ENCODE results near the gene KISS1R.

KISS1R gene

DNA sequence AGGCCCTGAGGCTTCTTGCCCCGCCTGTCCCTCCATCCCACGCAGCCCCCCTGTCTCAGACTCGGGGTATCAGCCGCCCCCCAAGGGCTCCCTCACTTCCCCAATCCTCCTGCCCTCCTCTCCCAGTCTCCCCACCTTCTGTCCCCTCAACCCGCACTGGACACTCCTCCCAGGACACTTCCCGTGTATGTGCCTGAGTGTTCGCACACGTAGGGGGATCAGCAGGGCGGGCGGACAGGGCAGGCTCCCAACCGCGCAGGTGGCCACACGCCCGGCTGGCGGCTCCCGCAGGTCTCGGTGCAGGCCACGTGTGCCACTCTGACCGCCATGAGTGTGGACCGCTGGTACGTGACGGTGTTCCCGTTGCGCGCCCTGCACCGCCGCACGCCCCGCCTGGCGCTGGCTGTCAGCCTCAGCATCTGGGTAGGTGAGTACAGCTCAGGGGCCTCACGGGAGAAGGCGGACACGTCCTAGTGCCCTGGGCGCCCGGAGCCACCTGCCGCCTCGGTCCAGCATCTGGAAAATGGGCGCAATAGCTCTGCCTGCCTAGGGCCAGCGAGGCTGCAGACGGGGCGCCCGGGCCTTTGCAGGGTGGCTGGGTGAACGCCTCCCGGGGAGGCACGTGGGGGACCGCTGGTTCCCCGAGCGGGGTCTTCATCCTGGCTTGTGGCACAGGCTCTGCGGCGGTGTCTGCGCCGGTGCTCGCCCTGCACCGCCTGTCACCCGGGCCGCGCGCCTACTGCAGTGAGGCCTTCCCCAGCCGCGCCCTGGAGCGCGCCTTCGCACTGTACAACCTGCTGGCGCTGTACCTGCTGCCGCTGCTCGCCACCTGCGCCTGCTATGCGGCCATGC, 2.3 kb downstream of the KISS1R start:
- in situ Hi-C loops (cut with MboI; ENCODE audit: low sequenced_read_pairs), result no loop called here

DNA sequence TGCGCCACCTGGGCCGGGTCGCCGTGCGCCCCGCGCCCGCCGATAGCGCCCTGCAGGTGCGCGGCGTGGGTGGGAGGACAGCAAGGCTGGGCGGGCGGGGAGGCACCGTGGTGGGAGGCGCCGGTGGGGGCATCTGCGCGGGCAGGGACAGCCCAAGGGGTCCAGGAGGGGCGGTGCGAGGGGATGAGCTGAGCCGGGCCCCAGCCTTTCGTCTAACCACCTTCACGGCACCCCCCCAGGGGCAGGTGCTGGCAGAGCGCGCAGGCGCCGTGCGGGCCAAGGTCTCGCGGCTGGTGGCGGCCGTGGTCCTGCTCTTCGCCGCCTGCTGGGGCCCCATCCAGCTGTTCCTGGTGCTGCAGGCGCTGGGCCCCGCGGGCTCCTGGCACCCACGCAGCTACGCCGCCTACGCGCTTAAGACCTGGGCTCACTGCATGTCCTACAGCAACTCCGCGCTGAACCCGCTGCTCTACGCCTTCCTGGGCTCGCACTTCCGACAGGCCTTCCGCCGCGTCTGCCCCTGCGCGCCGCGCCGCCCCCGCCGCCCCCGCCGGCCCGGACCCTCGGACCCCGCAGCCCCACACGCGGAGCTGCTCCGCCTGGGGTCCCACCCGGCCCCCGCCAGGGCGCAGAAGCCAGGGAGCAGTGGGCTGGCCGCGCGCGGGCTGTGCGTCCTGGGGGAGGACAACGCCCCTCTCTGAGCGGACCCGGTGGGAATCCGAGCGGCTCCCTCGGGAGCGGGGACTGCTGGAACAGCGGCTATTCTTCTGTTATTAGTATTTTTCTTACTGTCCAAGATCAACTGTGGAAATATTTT, 3.1 kb downstream of the KISS1R start:
- in situ Hi-C loops (cut with MboI; ENCODE audit: low sequenced_read_pairs), result no loop called here

DNA sequence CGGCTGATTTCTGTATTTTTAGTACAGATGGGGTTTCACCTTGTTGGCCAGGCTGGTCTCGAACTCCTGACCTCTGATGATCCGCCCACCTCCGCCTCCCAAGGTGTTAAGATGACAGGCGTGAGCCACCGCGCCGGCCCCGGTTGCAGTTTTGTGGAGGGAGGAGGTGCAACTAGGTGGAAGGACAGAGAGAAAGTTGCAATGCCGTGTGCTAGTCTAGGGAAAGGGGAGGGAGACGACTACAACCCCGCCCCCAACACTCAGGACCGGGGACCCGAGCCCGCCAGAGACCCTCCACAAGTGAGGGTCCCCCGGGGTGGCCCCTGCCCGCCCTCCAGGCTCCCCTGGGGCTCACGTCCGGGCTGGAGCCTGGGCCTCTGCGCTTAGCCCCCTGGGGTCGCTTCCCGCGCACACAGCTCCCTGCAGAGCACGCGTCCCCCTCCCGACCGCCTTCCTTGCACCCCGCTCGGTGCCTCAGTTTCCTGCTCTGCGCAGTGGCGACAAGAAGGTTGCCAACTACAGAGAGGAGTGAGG, 7.5 kb downstream of the KISS1R start:
- in situ Hi-C loops (cut with MboI; ENCODE audit: low sequenced_read_pairs), result no loop called here

DNA sequence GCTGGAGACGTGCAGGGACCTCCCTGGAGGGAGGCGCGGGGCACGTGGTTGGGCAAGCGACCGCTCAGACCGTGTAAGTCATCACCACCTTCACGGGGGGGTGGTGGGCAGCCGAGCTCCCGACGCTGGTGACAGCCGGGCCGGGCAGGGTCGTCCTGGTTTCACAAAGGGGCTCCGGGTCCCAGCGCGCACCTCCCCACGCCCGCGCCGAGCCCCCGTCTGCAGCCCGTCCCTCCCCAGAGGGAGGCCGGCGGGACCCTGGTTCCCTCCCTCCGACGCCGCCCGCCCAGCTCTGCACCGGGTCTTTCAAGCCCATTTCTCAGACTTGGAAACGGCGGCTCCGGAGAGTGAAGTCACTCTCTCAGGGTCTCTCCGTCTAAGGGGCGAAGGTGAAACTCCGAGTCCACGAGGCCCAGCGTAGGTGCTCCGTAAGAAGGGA, 8.0 kb downstream of the KISS1R start:
- in situ Hi-C loops (cut with MboI; ENCODE audit: low sequenced_read_pairs), result no loop called here

DNA sequence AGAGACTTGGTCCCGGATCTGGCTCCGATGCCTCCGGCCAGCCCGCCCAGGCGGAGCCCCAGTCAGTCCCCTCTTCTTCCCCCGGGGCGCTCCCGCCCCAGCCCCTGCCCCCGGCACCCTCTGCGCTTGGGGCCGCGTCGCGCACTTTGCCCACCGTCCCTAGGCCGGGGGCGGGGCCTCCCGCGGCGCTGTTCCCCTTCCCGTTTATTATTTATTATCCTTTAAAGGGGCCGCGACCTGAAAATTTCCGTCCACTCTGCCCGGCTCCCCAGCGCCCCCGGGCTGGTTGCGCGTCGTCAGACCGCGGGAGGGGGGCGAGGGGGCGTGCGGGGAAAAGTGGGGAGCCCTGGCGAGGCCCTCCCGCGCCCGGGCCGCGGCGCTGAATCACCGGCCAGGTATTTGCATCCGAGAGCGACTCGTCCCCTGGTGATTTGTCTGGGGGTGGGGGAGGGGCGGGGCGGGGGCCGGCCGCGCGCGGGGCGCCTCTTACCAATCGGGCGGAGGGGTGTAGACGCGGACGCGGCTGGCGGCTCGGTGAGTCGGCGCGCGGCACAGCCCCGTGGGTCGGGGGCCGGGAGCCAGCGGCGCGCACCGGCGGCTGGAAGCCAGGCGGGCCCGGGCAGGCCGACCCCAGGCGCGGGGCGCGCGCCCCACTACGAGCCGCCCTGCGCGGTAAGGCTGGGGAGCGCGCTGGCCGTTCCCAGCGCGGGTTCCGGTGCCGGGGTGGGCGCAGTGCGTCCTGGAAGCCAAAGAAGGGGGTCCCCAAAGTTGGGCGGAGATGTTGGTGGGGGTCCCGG, 8.6 kb downstream of the KISS1R start, which contains the start of gene ARID3A:
Gene ARID3A (plus strand): TSS at position 510 of the 797 bp plus-strand sequence. CDS start 3,494 bp downstream, outside the sequence.
- in situ Hi-C loops (cut with MboI; ENCODE audit: low sequenced_read_pairs), result no loop called here

DNA sequence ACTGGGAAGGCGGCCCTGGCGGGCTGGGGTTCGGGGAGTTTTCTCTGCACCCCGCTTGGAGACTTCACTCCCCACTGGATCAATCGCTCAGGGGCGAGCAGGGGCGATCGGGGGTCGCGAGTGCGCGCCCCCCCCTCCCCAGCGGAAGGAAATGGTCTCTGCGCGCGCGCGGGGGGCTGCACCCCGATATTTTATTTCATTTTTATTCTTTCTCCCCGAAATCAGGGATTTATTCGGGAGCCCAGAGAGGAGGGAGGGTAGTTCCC, 9.1 kb downstream of the KISS1R start:
- in situ Hi-C loops (cut with MboI; ENCODE audit: low sequenced_read_pairs), result no loop called here

DNA sequence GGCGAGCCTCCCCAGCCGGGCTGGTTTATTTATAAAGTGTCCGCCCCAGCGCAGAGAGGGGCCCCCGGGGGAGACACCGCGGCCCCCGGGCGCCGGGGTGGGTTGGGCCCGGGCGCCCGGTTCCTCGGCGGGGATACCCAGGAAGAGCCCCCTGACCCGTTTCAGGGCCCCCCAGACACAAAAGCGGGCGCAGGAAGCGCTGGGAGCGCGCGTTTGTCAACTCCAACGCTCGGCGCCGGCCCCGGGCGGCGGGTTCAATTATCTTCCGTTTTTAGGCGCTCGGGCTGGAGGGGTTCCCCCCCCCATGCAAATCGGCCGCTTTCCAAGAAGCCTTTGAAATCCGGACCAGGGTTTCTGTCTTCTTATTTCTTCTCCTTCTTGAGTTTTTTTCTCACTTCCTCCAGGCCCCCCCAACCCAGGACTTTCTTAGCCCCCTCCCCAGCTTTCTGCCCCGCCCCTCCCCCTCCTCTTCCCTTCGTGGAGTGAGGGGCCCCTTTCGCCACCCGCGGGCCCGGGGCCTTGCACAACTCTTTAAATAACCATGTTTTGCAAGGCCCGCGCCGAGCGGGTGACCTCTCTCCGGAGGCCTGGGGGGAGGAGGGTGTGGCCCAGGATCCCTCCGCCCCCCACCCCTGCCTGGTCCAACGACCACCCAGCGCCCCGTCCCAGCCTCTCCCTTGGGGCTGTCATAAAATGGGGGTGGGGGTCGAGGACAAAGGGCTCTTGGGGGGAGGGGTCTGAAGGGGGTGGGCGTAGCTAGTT, 9.6 kb downstream of the KISS1R start:
- in situ Hi-C loops (cut with MboI; ENCODE audit: low sequenced_read_pairs), result no loop called here

DNA sequence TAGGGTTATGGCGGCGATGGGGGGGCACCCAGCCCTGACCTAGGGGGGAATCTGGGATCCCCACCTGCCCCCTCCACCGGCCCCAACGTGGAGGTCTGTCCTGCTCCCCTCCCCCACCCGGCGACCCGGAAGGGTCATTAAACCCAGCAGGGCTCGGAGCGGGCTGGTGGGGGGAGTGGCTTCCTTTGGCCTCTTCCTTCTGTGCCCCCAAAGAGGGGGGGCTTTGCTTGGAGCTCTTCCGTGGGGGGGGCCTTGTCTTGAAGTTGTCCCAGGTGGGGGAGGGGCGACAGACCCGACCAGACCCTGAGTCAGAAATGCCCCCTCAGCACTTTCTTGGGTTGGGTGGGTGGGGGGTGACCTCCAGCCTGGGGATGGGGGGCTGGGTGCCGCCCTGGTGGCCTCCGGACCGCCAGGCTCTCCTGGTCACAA, 10.2 kb downstream of the KISS1R start:
- in situ Hi-C loops (cut with MboI; ENCODE audit: low sequenced_read_pairs), result no loop called here

DNA sequence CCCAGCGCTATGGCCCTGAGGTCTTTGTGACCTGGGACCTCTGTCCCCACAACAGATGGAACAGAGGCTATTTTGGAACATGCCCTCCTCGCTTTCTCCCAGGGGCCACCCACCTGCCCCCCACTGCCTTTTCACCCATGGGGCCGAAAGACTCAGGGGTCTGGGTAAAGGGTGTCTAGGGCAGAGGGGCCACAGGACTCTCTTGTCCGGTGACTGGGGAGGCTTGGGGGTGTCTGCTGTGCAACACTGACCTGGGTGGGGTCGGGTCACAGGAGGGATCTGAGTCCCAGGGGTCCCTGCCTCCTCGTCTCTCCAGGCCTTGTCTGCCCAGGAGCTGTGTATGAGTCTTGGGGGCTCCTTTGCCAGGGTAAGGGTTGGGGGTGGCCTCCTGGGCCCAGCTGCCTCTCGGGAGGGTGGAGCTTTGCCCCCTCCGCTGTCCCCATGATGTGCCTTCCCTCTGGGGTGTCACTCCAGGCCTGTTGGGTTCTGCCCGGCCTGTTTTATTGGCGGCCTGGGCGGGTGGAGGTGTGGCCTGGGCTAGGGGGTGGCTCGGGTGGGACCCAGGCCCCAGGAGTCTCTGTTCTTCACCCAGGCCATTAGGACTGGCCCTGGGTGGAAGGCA, 10.8 kb downstream of the KISS1R start:
- in situ Hi-C loops (cut with MboI; ENCODE audit: low sequenced_read_pairs), result no loop called here

DNA sequence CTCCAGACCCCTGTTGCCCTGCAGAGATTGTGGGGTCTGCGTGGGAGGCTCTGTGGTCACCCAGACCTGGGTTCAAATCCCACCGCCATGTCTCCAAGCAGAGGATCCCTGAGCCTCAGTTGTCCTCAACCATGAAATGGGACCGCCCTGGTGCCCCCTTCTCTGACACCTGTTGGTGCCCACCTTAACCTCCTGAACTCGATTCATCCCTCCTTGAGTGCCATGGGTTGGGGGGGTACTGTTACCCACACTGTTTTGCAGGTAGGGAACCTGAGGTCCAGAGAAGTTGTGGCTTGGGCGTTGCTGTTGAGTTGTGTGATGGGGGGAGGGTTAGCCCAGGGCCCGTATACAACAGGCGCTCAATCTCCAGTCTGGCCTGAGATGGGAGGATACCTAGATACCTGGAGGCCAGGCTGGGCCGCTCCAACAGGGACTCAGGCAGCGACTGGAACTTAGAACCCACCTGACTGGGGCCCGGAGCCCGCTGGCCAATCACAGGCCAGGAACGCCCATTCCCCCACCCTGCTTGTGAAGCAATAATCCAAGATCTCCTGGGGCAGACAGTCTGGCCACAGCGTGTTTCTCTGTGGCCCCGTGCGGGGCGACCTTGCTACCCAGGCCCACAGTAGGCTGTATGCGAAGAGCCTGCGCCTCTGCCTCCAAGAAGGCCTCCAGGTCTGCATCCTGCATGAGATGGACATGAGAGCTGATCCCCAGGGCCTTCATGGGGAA, 11.5 kb downstream of the KISS1R start:
- in situ Hi-C loops (cut with MboI; ENCODE audit: low sequenced_read_pairs), result no loop called here

DNA sequence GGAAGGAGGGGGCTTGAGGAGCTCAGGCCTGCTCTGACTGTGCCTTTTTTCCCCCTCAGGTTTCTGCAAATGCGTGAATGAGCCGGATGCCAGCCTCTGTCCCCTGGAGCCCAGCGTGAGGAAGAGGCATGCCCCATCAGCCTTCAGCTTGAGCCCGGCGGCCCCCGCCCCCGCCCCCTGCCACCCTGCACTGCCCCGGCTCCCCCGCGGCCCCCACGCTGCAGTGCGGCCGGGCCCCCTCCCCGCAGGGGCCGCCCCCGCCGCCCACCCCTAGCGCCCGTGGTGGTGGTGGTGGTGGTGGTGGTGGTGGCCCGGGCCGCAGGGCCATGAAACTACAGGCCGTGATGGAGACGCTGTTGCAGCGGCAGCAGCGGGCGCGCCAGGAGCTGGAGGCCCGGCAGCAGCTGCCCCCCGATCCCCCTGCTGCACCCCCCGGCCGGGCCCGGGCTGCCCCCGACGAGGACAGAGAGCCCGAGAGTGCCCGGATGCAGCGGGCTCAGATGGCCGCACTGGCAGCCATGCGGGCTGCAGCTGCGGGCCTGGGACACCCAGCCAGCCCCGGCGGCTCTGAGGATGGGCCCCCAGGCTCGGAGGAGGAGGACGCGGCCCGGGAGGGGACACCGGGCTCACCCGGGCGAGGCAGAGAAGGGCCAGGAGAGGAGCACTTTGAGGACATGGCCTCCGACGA, 12.2 kb downstream of the KISS1R start:
- in situ Hi-C loops (cut with MboI; ENCODE audit: low sequenced_read_pairs), result no loop called here

DNA sequence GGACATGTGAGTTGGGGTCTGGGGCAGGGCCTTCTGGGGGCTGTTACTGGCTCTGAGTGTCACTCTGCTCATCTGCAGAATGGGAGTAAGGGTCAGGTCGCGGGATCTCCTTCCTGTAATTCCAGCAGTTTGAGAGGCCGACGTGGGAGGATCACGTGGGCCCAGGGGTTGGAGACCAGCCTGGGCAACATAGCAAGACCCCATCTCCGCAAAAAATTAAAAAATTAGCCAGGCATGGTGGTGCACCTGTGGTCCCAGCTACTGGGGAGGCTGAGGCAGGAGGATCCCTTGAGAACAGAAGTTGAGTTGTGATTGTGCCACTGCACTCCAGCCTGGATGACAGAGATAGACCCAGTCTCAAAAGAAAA, 12.7 kb downstream of the KISS1R start:
- in situ Hi-C loops (cut with MboI; ENCODE audit: low sequenced_read_pairs), result no loop called here

DNA sequence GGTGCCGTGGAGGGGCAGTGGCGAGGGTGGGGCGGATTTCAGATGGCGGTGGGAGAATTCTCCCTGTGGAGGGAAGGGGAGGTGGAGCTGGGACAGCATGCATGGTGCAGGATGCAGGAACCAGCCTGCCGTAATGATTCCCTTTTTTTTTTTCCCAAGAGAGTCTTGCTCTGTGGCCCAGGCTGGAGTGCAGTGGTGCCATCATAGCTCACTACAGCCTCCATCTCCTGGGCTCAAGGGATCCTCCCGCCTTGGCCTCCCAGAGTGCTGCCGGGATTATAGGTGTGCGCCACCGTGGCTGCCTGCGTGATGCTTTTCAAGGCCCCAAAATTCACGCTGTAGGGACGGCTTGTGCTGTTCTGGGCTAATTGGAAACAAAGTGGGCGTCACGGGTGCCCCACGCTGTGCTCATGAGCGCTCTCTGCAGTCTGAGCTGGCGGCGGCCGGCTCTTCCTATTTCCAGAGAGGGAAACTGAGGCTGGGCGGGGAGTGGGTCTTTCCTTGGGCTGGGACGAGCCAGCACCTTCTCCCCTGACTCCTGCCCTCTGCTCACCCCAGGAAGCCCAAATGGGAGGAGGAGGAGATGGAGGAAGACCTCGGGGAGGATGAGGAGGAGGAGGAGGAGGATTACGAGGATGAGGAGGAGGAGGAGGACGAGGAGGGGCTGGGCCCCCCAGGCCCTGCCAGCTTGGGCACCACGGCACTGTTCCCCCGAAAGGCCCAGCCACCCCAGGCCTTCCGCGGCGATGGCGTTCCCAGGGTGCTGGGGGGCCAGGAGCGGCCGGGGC, 14.9 kb downstream of the KISS1R start:
- in situ Hi-C loops (cut with MboI; ENCODE audit: low sequenced_read_pairs), result no loop called here

DNA sequence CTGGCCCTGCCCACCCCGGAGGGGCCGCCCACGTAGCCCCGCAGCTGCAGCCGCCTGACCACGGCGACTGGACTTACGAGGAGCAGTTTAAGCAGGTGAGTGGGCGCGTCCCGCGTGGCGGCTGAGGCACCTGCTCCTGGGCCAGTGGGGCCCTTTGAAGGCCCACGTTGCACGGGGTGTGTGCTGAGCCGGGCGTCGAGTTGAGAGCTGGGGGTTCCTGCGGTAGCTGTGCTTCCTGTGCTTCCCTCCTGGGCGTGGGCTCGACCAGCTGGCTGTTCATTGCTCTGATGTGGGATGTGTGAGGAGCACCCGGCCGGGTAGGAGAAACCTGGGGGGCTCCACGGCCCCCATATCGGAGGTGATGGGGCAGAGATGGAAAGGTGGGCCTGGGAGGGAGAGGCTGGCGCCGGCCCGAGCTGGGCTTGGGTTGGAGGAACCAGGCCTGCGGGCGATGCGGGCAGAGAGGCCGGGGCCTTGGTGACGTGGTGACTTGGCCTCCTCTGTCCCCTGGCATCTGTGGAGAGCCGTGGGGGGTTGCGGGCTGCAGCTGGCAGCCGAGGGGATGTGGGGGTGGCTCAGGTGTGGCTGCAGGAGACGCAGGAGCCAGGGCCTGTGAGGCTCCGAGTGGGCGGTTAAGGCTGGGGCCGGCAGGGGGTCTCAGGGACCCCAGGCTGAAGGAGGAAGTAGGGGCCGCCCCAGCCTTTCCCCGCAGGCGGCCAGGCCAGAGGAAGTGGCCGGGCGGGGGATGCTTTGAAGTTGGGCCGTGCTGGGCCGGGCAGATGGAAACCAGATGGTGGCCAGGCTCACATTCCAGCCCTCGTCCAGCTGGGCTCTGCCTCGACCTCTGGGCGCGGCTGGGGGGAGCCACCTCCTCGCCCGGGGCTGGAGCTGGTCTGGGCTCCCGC, 15.8 kb downstream of the KISS1R start:
- in situ Hi-C loops (cut with MboI; ENCODE audit: low sequenced_read_pairs), result no loop called here

DNA sequence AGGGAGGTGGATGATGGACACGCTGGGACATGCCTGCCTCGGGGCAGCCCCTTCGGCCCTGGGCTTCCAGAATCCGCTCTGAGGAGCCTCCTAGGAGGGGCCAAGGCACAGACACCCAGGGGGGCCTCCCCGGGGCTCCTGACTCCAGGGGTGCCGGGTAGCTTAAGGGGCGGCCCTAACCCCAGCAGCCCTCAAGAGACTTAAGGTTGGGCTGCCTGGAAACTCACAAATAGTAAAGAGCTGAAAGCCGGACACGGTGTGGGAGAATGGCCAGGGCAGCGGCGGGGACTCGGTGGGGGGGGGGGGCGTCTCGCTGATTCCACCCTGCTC, 16.4 kb downstream of the KISS1R start:
- in situ Hi-C loops (cut with MboI; ENCODE audit: low sequenced_read_pairs), result no loop called here

DNA sequence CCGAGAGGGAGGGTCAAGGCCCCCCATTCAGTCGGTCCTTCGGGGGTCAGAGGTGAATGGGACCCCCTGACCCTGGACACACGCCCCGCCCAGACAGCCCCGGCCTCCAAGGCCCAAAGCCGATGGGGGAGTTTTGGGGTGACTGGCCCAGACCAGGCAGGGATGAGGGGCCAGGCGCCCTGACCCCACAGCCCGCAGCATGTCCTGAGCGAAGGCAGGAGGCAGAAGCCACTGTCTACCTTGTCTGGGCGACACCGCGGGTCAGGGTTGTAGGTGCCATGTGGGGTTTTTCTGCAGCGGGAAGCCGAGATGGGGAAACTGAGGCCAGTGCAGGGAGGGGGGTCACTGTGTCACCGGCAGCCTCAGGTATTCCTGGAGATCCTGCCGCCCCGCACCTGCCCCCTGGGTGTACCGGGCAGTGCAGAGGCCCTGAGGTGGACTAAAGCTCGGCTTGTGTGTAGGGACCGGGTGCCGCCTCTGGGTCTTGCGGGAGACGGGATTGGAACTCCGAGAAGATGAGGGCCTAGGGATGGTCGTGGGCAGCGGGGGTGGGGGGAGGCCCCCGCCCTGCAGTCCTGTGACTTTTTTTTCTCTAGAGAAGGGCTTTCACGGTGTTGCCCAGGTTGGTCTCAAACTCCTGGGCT, 17.2 kb downstream of the KISS1R start:
- in situ Hi-C loops (cut with MboI; ENCODE audit: low sequenced_read_pairs), result no loop called here

Measured in HL-60/S4 treated with retinoic acid at 250 ng/mL for 4 days and 3 days (cell line).